Measurements from ENCODE around the gene ANKRD44. TPM values are rescaled to one million over a fixed set of nuclear protein-coding genes. Genes with fewer than 3 reads are reported as not detected.

The ANKRD44 gene
- total RNA-seq, 2 donors from 2014 or later: 57.8 to 93.4 TPM

GRCh38 chr2:197219636-197220035 is 90.9 kb downstream of the ANKRD44 start:
- no peak for TF ChIP-seq CTCF (IDR thresholded peaks at IDR 0.05)
- ATAC-seq (ENCODE audit: insufficient number of reproducible peaks, low FRiP score, low read depth) (no peak), DNase-seq (ENCODE audit: low spot score) (no peak)
- H3K4me3 ChIP-seq: no peak overlapping the region
- no peak overlapping the region for H3K27ac ChIP-seq
- H3K36me3 ChIP-seq: no peaks in the 10 kb centered on the region
- peaks cover 14 to 28% of the 10 kb centered on the region in 2 donors for H3K4me1 ChIP-seq (ENCODE audit: control insufficient read depth in 1 of 2, low read depth in 2 of 2)
- no peaks in the 10 kb centered on the region for H3K9me3 ChIP-seq
- H3K27me3 ChIP-seq (replicated peaks; ENCODE audit: insufficient read depth): no peaks in the 10 kb centered on the region

- H3K9me3 ChIP-seq: no peaks in the 10 kb centered on the region
- no peak for ATAC-seq (ENCODE audit: insufficient number of reproducible peaks, low FRiP score, low read depth)
- no peaks in the 10 kb centered on the region for H3K36me3 ChIP-seq
- DNase-seq (ENCODE audit: low spot score): no peak
- no peaks in the 10 kb centered on the region for H3K27me3 ChIP-seq (replicated peaks; ENCODE audit: insufficient read depth)
- TF ChIP-seq CTCF (IDR thresholded peaks at IDR 0.05): no peak
- H3K4me3 ChIP-seq: no peak overlapping the region
- peaks cover 23 to 47% of the 10 kb centered on the region in 2 donors for H3K4me1 ChIP-seq (ENCODE audit: control insufficient read depth in 1 of 2, low read depth in 2 of 2)
- no peak overlapping the region for H3K27ac ChIP-seq
These were observed 93.0 kb downstream of the ANKRD44 start for GRCh38 chr2:197217541-197217940.

- peaks cover 23 to 54% of the 10 kb centered on the region in 2 donors for H3K4me1 ChIP-seq (ENCODE audit: control insufficient read depth in 1 of 2, low read depth in 2 of 2)
- ATAC-seq (ENCODE audit: insufficient number of reproducible peaks, low FRiP score, low read depth): no peak
These were observed 94.1 kb downstream of the ANKRD44 start for GRCh38 chr2:197216361-197216979.

GRCh38 chr2:197215748-197216360 is 94.7 kb downstream of the ANKRD44 start:
- ATAC-seq (ENCODE audit: insufficient number of reproducible peaks, low FRiP score, low read depth) (no peak), DNase-seq (ENCODE audit: low spot score) (no peak)
- no peaks in the 10 kb centered on the region for H3K9me3 ChIP-seq
- no peak for TF ChIP-seq CTCF (IDR thresholded peaks at IDR 0.05)
- H3K4me3 ChIP-seq: peak overlapping the region; percentile 23
- H3K36me3 ChIP-seq: no peaks in the 10 kb centered on the region
- peak overlapping the region in 1 of 2 donors; percentile 16 for H3K27ac ChIP-seq
- no peaks in the 10 kb centered on the region for H3K27me3 ChIP-seq (replicated peaks; ENCODE audit: insufficient read depth)
- peaks cover 25 to 56% of the 10 kb centered on the region in 2 donors for H3K4me1 ChIP-seq (ENCODE audit: control insufficient read depth in 1 of 2, low read depth in 2 of 2)

More at GRCh38 chr2:197216361-197216979, 94.1 kb downstream of the ANKRD44 start:
- no peak for DNase-seq (ENCODE audit: low spot score)
- Histone ChIP-seq H3K36me3 (no peaks in the 10 kb centered on the region), H3K4me3 (peak overlapping the region; percentile 23), H3K9me3 (no peaks in the 10 kb centered on the region), H3K27me3 (replicated peaks; ENCODE audit: insufficient read depth) (no peaks in the 10 kb centered on the region), H3K27ac (peak overlapping the region in 1 of 2 donors; percentile 16)
- TF ChIP-seq CTCF (IDR thresholded peaks at IDR 0.05): no peak

- no peaks in the 10 kb centered on the region for H3K27me3 ChIP-seq (replicated peaks; ENCODE audit: insufficient read depth)
- H3K4me3 ChIP-seq: no peak overlapping the region
- TF ChIP-seq CTCF (IDR thresholded peaks at IDR 0.05): no peak
- DNase-seq (ENCODE audit: low spot score) (no peak), ATAC-seq (ENCODE audit: insufficient number of reproducible peaks, low FRiP score, low read depth) (no peak)
- peaks cover 38 to 69% of the 10 kb centered on the region in 2 donors for H3K4me1 ChIP-seq (ENCODE audit: control insufficient read depth in 1 of 2, low read depth in 2 of 2)
- no peaks in the 10 kb centered on the region for H3K36me3 ChIP-seq
- no peaks in the 10 kb centered on the region for H3K9me3 ChIP-seq
- H3K27ac ChIP-seq: peak overlapping the region; percentile 50 to 63
These were observed 98.0 kb downstream of the ANKRD44 start for GRCh38 chr2:197212344-197213262.
